ENCODE measurements around the gene PRKAG2.
"Not testable (repeated sequence)": the region's sequence is repeated elsewhere in the genome, so short reads cannot be mapped to it uniquely, and the experiment has no call there.

Gene PRKAG2

DNA sequence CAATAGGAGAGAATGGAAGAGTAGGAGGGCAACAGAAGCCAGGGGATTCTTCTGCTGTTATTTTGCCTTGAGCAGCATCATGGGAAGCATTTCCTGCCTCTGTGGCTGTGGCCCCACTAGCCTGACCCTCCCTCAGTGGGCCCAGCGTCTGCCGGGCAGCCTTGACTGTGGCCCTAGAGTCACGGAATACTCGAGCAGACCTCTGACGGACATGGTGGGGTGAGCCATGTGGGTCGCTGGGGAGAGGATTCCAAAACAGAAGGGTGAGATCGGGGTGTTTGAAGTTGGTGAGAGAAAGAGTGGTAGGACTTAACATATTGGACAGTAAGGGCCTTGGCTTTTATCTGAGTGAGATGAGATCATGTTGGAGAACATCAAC lies 8.3 kb upstream of the PRKAG2 start:
- no peak for DNase-seq (ENCODE audit: low read depth in 1 of 2, low spot score in 1 of 2)

DNA sequence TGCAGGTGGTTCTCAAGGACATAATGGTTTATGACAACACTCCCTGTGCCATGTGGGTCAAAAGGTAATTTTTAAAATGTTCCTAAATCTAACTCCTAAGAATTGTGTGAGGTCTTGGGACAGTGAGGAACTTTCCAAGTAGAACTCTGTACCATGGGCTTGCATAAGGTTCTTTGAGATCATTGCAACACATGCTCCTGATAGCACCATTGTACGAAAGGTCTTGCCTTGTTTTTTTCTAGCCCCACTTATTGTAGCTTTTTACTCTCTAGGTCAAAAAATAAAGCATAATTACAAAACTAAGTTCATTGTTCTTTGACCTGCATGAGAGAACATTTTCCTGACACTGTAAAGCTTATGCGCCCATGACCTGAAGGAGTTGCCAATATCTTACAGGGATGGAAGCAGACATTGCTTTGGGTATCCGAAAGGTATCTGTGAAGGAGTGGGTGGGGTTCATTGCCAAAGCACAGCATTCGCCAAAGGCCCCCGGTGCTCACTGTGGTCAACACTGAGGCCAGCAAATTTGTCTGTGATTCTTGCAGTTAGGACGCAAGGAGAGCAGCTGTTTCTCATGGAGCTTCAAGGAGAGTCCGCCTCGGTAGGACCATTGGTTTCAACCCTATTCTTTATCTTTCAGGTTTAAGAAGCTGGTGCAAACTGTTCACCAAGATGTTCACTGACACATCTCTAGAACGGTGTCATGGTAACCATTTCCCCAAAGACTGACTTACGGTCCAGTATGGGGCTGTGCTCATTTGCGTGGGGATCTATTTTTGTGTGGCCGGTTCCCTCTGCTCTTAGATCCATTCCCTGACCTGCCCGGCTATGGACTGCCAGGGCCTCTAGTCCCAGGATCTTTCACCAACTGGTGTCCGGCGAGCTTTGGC lies 7.6 kb upstream of the PRKAG2 start:
- no peak for DNase-seq (ENCODE audit: low read depth in 1 of 2, low spot score in 1 of 2)

DNA sequence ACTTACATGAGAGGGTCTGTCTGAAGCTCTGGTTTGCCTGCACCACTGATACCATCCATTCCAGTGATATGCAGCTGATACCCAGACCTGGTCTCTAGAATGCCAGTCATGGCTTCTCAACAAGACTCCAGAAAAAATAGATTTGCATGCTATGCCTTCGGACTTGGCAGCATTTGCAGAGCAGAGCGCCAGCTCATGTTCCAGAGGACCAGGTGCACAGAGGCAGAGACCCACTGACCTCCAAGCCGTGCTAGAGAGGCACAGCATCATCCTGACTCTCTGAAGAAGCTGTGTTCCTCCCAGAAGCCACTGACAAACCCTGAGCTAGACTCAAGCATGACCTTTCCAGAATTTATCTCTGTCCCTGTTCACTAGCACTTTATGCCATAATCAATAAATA lies 6.9 kb upstream of the PRKAG2 start:
- no peak for DNase-seq (ENCODE audit: low read depth in 1 of 2, low spot score in 1 of 2)

DNA sequence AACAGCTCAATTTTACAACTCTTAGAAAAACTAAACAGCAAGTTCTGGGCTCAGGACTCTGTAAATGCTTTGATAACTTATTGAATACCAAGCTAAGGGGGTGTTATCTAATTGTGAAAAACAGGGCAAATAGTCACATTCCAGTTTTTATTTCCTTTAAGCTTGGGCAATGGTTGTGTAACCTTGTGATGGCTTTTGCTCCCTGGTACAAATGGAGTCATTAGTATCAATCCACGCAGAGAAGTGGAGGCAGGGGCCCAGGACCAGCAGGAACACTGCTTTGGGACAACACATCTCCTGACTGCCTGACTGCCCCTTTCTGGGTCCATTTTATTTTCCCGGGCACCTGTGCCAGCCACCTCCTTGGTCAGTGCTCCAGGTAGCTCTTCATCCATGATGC lies 5.8 kb upstream of the PRKAG2 start:
- no peak for DNase-seq (ENCODE audit: low read depth in 1 of 2, low spot score in 1 of 2)

DNA sequence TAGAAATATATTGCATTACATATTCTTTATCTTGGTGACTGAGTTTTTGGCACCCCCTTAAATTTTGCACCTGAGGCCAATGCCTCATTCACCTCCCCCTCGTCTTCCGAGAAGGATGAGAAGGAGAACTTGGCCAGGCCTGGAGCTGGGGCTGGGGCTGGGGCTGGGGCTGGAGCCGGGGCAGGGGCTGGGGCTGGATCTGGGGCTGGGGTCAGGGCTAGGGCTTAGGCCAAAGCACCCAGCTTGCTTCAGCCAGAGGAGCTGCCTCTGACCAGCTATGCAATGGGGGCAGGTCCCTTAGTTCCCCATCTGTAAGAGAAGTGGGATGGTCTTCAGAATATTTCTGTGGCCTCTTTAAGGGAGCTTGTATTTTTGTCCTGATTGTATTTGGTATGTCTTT lies 3.8 kb upstream of the PRKAG2 start:
- DNase-seq (ENCODE audit: low read depth in 1 of 2, low spot score in 1 of 2) = no peak

DNA sequence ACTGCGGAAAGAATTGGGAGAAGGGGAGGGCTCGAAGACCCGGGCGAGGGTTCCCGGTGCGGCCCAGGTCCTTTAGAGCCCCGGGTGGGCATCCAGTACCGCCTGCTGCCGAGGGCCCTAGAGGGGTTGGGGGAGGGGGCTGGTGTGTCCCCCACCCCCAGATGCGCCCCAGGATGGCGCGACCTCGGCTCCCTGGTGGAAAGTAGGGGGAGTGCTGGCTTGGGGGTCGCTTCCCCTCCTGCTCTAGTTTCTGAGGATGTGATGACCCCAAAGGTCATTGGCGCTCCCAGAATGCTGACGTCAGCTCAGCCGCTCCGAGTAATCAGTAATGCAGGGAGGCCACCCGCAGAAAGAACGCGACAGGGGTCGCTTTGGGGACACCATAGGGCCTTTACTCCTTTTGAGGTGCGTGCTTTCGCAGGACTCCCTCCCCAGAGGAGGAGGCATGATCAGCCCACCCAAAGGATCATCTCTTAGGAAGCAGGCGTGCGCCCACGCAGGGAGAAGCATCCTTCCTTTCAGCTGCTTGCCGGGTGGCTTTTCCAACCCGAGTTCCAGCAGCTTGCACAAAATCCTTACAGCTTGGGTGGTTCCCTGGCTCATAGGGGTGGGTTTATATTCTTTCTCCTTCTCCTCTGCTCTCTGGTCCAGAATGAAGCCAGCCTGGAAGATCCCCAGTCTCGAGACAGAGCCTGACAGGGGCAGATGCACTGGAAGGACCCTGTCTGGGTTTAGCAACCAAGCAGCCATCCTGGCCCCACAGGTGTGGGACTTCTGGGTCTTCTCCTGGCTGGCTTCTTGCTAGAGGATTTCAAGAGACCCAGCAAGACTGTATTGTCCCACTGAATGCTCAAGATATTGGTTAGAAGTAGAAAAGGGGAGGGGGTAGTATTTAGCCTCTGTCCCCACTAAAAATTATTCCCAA lies 1.3 kb upstream of the PRKAG2 start:
- DNase-seq (ENCODE audit: low read depth in 1 of 2, low spot score in 1 of 2) = no peak

DNA sequence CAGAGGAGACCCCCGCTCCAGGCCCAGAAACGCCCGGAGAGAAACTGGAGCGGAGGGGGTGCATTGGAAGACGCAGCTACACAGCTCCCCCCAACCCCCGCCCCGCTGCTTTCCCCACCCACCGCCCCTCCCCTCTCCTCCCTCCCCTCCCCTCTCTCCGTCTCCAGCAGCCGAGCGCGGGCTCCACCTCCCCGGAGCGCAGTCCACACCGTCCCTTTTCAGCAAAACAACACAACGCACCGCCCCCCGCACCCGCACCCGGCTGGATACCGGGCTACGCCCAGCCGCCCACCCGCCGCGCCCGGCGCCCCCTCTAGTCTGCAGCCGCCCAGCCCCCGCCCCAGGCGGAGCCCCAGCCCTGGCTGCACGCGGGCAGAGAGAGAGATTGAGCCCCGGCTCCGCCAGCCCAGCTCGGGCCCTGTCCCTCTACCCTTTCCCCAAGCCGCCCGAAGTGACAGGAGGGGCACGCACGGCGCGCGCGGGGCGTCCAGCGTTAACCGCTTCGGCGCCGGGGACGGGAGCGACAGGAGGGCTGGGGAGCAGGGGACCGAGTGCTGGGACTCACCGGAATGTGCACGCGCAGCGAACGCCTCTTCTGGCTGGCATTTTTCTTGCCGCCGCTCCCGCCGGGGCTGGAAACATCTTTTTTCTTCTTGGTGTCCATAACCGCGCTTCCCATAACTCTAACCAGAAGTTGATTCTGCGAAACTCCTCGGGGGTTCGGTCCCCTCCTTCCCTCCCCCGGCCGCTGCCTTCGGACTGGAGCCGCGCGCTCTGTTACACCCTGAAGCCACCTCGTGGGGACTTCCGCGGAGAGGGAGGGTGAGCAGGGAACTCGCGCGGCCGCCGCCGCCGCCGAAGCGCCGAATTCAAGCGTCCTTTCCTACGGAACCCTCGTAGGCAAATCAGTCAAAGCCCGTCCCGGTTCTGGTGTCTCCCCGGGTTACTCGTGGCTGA lies 695 bp downstream of the PRKAG2 start:
- DNase-seq (ENCODE audit: low read depth in 1 of 2, low spot score in 1 of 2) = peak; percentile 35 to 58

DNA sequence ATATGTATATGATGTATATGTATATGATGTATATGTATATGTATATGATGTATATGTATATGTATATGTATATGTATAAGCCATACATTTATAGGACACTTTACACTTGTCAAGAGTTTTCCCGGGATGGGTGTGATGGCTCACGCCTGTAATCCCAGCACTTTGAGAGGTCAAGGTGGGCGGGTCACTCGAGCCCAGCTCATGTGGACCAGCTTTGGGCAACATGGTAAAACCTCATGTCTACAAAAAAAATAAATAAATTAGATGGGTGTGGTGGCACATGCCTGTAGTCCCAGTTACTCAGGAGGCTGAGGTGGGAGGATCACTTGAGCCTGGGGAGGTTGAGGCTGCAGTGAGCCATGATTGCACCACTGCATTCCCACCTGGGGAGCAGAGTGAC lies 2.4 kb downstream of the PRKAG2 start:
- DNase-seq (ENCODE audit: low read depth in 1 of 2, low spot score in 1 of 2) = not testable (repeated sequence)

DNA sequence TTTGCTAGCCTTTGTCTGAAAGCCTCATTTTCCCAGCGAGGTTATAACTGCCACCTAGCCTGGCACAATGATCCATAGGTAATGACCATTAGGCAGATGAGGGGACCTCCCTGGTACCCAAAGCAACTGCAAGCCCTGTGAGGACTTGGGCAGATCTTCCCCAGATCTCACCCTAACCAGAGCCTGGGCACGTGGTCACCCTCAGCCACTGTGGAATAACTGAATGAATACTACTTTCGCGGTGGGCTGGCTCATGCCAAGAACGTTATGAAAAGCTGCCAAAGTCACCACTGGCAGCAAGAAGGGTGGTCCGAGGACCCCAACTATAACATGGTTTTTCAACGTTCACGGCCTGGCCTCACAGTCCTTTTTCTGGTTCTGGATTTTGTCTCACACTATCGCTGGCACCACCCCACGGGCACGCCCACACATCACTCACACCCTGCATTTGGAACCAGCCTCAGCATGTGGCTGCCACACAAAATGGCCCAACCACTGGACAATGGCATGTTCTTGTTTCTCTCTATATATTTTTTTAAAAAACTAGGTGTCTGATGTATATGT lies 3.4 kb downstream of the PRKAG2 start:
- no peak for DNase-seq (ENCODE audit: low read depth in 1 of 2, low spot score in 1 of 2)

DNA sequence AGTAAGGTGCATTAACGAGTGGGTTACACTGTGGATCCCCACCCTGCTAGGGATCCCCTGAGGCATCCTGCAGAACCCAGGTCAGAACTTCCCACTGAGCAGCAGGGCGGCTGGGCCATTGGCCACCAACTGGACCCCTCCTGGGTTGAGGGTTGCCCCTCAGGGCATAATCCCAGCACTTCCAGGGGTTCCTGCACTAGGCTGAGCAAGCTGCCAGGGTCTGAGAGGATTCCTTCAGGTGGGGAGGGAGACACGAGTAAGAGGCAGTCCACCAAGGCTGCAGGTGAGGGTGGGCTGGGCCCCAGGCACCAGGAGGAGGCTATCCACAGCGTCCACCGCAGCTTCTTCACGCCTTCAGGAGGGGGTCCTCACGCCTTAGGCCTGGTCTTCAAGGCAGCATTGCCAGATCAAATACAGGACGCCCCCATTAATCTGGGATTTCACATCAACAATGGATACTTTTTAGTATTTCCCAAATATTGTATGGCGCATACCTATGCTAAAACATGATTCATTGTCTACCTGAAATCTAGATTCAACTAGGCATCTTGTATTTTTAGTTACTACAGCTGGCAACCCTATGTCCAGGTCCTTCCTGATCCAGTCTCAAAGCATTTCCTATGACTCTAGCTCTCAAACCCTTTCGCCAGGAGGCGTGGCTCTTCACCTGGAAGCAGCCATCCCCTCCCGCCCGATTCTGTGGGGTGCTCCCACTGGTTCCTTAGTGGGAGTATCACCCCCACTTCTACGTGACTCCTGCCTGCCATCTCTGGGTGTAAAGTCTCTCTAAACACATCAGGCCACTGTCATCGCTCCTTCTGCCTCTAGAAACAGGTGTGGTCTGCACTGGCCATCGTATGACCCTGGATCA lies 4.1 kb downstream of the PRKAG2 start:
- no peak for DNase-seq (ENCODE audit: low read depth in 1 of 2, low spot score in 1 of 2)

DNA sequence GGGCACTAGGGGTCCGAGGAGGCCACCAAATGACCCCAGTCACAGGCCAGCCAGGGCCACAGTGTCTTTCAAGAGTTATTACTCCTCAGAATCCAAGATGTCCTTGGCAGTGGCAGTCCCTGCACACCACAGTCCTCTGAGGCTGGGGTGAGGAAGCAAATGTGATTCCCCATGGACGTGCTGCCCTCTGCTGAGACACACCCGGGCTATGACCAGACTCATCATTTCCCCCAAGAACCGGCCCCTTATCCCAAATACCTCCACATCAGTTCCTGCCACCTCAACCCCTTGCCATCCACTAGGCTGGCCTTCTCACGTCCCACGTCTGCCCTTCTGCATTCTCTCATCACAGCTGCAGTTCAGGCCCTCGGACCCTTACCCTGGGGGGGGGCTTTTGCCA lies 5.0 kb downstream of the PRKAG2 start:
- no peak for DNase-seq (ENCODE audit: low read depth in 1 of 2, low spot score in 1 of 2)

DNA sequence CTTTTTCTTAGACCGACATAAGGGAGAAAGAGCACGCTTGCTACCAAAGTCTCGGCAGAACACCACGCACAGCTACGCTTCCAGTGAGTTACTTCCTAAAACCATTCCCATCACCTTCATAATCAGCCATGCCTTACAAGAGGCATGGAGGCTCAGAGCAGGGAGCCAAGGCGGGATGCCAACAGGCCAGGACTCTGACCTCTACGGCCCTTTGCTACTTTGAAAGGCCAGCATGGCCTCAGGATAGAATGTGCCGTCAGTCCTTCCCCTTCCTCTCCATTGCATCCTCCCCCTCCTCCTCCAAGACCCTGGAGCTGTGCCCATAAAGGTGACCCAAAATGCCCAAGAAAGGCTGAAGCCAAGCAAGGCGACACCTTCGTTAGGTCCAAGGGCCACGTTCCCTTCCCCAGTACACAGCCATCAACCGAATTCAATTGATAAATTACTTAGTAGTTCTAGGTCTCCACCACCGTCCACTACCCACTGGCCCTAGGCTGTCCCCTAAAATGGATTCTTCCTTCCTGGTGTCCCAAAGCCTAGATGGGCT lies 5.7 kb downstream of the PRKAG2 start:
- no peak for DNase-seq (ENCODE audit: low read depth in 1 of 2, low spot score in 1 of 2)

DNA sequence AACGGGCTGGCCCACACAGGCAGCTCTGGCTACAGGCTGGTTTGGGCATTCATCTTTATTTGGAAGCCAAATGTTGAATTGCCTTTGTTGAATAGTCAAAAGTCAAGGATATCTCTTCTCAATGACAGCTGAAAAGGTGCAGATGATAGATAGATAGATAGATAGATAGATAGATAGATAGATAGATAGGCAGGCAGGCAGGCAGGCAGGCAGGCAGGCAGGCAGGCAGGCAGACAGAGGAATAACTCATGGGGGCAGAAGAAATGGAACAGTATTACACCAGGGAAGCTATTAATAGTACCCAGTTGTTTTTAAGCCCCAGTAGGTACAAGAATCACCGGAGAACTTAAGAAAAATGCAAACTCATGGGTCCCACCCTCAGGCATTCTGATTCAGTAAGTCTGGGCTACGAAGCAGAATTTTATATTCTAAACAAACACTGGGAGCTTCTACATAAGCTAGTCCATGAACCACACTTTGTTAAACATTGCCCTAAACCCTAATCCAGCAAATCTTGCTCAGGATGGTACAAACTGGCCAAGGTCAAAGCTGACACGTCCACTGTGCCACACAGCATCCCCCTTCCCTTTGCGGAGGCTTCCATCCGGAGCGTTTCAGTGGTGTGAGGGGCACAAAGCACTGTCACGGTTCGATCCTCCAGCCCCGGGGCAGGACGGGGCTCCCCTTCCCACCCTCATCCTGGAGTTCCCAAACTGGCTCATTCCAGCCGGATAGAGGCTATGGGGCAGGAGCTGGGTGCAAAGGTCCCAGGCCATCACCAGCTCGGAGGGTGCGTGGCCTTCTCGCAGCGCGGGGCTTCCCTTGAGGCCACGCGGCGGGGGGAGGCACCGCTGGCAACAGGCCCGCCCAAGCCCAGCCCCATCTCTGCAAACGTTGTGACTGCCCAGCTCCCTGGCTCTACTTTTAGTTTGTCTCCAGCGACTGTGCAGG lies 6.7 kb downstream of the PRKAG2 start:
- no peak for DNase-seq (ENCODE audit: low read depth in 1 of 2, low spot score in 1 of 2)

DNA sequence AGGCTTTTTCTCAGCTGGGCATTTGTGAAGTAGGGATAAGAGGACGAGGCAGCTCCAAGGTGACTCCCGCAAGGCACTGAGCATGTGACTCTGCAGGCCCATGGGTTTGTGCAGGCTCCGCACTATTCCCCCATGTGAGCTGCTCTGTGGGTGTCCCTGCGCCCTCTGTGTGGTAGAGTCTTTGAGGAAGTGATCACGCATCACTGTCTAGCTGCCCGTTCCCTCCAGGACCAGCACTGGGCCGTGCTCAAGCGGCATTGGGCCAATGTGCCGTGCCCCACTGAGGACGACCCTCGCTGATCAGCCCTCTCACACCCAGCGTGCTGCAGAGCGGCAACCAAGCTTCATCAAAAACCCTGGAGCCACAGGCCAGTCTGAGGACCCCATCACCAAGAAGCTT lies 7.5 kb downstream of the PRKAG2 start:
- DNase-seq (ENCODE audit: low read depth in 1 of 2, low spot score in 1 of 2) = no peak

DNA sequence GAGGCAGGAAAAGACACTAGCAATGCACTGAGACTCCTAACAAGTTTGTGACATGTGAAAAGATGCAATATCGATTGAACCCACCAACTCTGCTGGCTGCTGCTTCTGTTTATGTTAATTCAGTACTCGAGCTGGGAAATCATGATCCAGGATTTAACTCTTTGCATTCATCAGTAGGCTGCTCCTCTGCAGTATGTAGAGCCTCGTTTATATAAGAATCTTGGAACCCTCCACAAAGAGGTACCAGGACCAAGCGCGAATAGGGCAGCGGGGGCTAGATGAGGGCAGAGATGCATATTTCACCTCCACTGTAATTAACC lies 7.8 kb downstream of the PRKAG2 start:
- no peak for DNase-seq (ENCODE audit: low read depth in 1 of 2, low spot score in 1 of 2)

DNA sequence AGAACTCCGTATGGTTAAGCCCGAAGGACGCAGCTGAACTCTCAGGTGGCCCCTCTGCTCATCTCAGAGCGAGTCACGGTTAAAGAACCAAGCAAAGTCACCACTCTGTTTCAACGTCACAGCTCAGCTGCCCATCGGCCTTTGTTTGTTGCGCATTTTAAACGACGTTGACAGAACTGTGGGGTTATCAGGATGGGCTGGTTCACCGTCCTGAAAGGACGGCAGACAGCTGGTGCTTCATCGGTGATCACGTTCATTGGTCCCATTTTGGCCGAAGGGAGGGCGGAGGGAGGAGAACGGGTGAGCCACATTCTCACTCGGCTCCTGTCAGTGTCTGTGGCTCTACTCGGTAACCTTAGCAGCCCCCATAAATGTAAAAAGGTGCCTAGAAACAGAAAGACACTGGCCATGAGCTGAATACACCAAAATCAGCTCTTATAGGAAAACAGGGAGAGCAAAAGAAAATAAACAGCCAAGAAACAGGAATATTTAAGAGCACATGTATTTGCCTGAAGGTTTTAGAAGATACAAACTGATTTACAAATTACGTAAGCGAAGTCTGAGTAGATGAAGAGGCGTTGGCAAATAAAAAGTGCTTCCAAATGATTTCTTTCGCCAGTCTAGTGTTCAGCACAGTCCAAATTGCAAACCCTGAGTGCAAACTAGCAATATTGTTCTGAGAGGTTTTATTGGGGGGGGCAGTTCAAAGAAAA lies 8.4 kb downstream of the PRKAG2 start:
- no peak for DNase-seq (ENCODE audit: low read depth in 1 of 2, low spot score in 1 of 2)

DNA sequence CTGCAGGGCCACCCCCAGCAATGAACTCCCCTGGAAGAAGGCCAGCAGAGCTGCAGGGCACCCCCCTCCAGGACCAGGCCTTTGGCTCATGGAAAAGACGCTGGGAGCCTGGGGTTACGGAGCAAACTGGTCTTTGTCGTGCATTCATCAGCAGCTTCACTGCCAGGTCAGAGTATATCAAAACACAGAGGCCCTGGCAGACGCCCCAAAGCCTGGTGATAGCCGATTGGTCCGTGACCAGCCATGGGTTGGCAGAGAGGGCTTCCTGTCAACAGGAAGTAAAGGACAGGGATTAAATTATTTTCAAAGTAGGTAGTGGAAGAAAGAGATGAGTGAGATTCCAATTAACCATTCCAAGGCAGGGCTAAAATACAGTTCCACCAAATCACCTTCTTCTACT lies 9.0 kb downstream of the PRKAG2 start:
- no peak for DNase-seq (ENCODE audit: low read depth in 1 of 2, low spot score in 1 of 2)
